HG03039 (cell line): Measurements from ENCODE around the gene LAGE3.

Experiments used
- ATAC-seq: cut with Tn5 transposase; IDR thresholded peaks from one replicate; pipeline ENCODE4 v1.9.1; 2021; ENCODE audit warnings: mild to moderate bottlenecking, moderate library complexity; ENCODE audit not compliant: unreplicated experiment

LAGE3 gene

GRCh38 chrX:154458954-154459778 is 19.9 kb downstream of the LAGE3 start:
- no peak for ATAC-seq

- ATAC-seq, result no peak
Measured at GRCh38 chrX:154458116-154458953, 20.7 kb downstream of the LAGE3 start, which contains the start of gene PLXNA3. Gene PLXNA3 (plus strand): TSS chrX:154458281. CDS start chrX:154460184, 1,903 bp downstream.

GRCh38 chrX:154457491-154458115 is 21.5 kb downstream of the LAGE3 start:
- ATAC-seq, result no peak

- ATAC-seq, result no peak
Measured at GRCh38 chrX:154452823-154453222, 26.3 kb downstream of the LAGE3 start.

GRCh38 chrX:154450312-154450711 is 28.8 kb downstream of the LAGE3 start:
- no peak for ATAC-seq

- ATAC-seq, result no peak
Measured at GRCh38 chrX:154449618-154450017, 29.5 kb downstream of the LAGE3 start.

GRCh38 chrX:154448484-154448883 is 30.6 kb downstream of the LAGE3 start:
- no peak for ATAC-seq

- ATAC-seq, result no peak
Measured at GRCh38 chrX:154446430-154446829, 32.7 kb downstream of the LAGE3 start.

- no peak for ATAC-seq
Measured at GRCh38 chrX:154445776-154446175, 33.3 kb downstream of the LAGE3 start.

- ATAC-seq, result no peak
Measured at GRCh38 chrX:154444755-154445246, 34.3 kb downstream of the LAGE3 start.

GRCh38 chrX:154443992-154444754 is 34.9 kb downstream of the LAGE3 start, which contains the start of gene FAM50A:
Gene FAM50A (plus strand): TSS chrX:154444141. CDS start chrX:154444236, 95 bp downstream.
- peak; percentile 76 for ATAC-seq

GRCh38 chrX:154443479-154443910 is 35.6 kb downstream of the LAGE3 start:
- no peak for ATAC-seq

GRCh38 chrX:154441984-154442707 is 36.9 kb downstream of the LAGE3 start:
- ATAC-seq, result no peak

- no peak for ATAC-seq
Measured at GRCh38 chrX:154441564-154441963, 37.5 kb downstream of the LAGE3 start.

- no peak for ATAC-seq
Measured at GRCh38 chrX:154440623-154441357, 38.3 kb downstream of the LAGE3 start.

GRCh38 chrX:154439841-154440240 is 39.2 kb downstream of the LAGE3 start:
- no peak for ATAC-seq

GRCh38 chrX:154437971-154438893 is 40.8 kb downstream of the LAGE3 start:
- ATAC-seq, result no peak
